GF-D8 (cell line): ENCODE results near the gene IGSF21.

Experiments
- DNase-seq: peaks from one replicate; lab custom pipeline; 2025; lab: John Stamatoyannopoulos, UW

The IGSF21 gene

GRCh38 chr1:18107369-18108298 is at the start of gene IGSF21:
Gene IGSF21 (plus strand): TSS chr1:18107798. CDS start chr1:18108129, 331 bp downstream.
- DNase-seq, result no peak

DNA sequence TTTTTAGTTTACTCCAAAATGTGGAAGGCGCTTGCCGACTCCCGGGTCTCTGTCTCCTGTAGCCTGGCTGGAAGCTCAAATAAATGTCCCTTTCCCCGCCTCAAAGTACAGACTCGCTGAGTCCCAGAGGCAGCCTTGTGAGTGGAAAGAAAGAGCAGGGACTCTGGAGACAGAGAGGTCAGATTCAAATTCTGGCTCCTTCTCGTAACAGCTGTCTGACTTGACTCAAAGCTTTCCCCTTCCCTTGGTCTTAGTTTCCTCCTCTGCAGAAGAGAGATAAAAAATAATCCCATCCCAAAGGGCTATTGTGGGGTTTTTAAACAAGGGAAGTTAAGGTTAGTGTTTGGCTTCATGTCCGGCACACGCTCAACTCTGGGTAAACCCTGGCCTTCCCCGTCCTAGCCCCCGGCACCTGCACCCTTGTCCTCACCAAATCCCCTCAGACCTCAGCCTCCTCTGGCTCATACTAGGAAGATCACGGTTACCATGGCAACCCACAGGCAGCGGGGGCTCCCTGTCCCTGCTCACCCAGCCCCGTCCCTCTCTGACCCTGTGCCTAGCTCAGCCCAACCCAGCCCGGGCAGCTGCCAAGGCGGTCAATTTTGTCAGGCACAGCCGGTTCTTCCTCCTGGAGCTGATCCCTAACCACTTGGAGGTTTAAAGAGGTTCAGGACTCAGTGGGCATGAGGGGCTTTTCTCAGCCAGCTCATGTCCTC is 49.2 kb upstream of the IGSF21 start:
- no peak for DNase-seq

DNA sequence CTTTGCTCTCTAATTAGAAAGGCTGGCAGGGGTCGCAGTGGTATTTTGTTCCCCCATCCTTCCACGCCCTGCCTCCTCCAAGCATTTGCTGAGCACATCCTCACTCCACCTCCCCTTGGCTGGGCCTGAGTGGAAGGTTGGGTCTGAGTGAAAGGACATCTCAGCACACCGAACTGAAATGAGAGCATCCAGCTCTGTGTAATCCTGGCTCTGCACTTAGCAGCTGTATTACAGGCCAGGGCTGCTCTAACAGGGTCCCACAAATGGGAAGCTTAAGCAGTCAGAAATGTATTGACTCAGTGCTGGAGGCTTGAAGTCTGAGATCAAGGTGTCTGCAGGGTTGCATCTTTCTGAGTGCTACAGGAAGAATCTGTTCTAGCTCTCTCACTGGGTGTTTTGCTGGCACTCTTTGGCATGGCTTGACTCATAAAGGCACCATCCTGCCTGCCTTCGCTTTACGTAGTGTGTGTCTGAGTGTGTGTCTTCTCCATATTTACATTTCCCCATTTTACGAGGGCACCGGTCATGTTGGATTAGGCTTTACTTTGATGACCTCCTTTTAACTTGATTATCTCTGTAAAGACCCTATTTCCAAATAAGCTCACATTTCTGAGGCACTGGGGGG is 48.5 kb upstream of the IGSF21 start:
- no peak for DNase-seq

DNA sequence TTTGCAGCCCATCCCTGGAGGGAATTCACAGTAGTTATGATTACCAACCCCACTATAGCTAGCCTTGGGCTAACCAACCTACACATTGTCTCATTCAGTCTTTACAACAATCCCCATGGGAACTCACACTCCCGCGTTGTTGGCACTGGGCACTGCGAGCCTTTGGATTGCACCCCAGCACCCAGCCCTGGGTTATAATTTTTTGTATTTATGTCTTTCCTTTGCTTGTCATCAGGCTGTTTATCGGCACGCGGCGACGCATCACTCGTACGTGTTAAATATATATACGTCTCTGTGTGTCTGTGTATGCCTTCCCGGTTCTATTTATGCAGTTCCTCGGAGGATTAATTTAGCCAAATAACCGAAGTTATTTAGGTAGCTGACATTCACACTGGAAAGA is 47.2 kb upstream of the IGSF21 start:
- DNase-seq, result no peak

- DNase-seq, result no peak
These were observed 45.4 kb upstream of the IGSF21 start for GRCh38 chr1:18062185-18062584.

DNA sequence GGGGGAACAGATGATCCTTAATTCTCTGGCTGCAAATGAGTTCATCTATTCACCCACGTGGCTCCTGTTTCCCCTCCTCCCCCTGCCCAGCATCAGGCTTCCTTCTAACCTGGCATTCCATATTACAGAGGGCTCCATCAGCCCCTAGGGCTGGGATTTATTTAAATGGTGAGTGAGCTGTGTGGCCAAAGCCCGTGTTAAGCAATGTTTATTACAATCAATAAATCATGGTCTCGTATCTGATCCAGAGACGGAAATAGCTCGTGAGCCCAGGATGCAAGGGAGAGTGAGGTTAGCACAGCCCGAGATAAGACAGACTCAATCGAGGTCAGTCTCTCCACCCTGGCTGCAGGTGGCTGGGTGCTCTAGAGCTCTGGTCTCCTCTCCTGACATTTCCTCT is 43.1 kb upstream of the IGSF21 start:
- no peak for DNase-seq

DNA sequence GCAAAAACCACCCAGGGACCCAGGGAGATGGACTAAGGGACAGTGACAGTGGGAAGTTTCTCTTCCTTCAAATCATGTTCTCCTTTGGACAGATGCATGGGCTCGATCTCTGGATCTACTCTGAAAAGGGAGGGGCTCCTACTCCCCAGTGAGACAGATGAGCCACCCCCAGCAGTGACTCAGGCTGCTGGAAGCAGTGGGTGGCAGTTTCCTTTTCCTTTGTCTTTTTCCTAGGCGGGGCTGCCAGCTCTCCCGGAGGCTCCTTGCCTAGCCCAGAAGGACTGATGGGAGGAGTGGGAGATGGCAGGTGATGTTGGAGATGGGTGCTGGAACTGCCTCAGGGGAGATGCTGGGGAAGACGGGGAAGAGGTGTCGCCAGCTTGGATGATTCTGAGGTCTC is 41.0 kb upstream of the IGSF21 start:
- DNase-seq, result no peak

DNA sequence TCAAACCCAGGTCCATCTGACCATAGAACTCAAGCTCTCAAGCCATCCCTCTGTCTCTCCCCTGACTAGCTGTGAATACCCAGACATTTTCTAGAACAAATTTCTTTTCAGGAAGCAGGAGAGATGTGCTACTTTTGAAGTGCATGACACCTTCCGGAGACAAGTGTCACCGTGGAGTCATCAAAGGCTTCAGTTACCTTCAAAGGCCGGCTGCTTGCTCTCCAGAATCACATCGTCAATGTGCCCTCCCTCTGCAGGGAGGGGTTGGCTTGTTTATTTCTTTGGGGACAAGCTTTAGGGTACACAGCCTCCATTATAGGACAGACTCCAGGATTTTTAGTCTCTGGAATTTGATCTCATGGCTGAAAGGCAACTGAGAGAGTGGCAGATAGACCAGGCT is 37.7 kb upstream of the IGSF21 start:
- no peak for DNase-seq

DNA sequence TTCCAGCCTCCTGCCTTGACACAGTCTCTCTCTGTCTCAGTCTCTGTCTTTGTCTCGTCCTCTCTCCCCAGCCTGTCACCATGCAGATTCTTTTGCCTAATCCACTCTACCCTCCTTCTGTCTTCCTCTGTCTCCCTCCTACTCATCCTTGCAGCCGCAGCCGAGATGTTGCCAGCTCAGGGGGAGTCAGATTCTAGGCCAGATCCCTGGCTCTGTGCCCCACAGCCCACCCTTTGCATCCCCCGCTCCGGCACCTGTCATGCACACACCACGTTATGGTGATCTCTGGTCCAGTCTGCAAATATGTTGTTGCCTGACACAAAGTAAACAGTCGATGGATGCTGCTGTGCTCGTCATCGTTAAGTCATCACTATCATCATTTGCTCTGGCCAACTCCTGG is 35.5 kb upstream of the IGSF21 start:
- DNase-seq, result no peak

- DNase-seq, result no peak
These were observed 34.4 kb upstream of the IGSF21 start for GRCh38 chr1:18073066-18073642.

DNA sequence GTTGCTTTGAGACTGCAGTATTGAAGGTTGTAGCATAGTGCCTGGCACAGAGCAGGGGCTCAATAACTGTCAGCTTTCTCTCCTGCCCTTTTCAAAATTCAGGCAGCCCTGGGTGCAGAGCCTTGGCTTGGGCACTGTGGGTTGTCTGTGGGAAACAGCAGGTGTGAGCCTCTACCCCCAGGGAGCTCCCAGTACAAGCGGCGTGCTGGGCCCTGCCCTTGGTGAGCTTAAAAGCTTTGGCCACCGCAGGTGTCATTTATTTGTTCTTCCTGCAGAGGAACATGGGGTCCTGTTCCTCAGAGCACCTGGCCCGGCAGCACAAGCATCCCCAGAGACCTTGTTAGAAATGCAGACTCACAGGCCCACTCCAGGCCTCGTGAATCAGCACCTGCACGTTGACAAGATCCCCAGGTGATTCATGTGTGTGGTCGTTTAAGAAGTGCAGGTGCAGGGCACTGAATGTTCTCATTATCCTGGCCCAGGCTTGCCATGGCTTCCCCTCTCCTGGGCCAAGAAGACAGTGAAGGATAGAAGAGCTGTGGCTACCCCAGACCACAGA is 29.9 kb upstream of the IGSF21 start:
- DNase-seq, result no peak

DNA sequence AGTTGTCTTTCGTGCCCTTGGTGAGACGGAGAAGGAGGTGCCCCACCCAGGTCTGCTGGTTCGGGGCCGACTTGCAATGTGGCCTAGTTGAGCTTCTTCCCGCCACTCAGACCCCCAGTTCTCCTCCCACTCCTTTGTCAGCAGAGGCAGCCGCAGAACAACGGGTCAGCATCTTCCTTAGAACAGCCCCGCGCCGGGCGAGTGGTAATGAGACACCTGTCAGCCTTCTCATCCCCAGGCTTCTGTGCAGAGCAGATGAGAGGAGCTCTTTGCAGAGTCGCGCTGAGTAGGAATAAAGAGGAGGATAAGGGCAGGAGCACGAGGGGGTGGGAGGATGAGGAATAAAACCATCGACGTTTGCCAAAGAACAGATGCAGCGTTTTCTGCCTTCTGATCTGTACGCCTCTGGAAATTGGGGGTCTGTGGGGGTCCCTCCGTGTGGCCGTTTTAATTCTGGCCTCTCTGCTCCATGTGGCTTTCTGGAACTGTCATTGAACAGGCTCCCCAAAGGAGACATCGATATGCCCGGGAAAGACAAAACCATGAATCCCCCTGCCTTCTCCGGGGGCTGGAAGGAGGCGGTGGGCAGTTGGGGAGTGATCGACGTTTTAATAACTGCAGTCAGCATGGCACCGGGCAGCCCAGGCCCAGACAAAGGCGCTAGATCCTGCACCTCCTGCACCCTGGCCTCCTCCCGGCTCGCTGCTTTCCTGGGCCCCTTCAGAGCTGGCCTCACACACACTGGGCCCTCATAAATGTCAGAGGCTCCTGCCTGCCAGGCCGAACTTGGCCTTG is 27.5 kb upstream of the IGSF21 start:
- DNase-seq, result no peak

GRCh38 chr1:18085387-18086074 is 22.1 kb upstream of the IGSF21 start:
- DNase-seq, result no peak

GRCh38 chr1:18088077-18088594 is 19.5 kb upstream of the IGSF21 start:
- no peak for DNase-seq

DNA sequence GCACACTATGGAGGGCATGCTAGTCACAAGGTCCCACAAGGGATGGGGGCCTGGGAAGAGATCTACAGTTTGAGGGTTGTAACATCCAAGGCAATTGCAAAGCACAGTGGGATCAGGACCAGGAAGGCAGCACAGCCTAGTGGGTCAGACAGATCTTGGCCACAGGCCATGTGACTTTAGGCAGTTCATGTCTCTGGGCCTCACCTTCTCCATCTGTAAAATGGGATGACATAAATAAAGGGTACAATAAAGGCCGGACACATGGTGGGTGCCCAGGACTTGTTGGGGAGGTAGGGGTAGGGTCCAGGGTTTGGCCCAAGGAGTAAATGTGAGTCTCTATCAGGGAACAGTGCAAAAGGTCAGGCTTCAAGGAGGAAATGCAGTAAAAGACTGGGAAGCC is 18.1 kb upstream of the IGSF21 start:
- DNase-seq, result no peak

- no peak for DNase-seq
These were observed 17.0 kb upstream of the IGSF21 start for GRCh38 chr1:18090636-18091035.

- no peak for DNase-seq
These were observed 15.7 kb upstream of the IGSF21 start for GRCh38 chr1:18091660-18092446.

- DNase-seq, result no peak
These were observed 14.4 kb upstream of the IGSF21 start for GRCh38 chr1:18093193-18093592.

GRCh38 chr1:18093646-18094045 is 14.0 kb upstream of the IGSF21 start:
- DNase-seq, result no peak

GRCh38 chr1:18094096-18094495 is 13.5 kb upstream of the IGSF21 start:
- DNase-seq, result no peak
